IMR-90 (cell line): ENCODE results near the gene ZFHX3. TPM values are rescaled to one million over a fixed set of nuclear protein-coding genes. Genes with fewer than 3 reads are reported as not detected.

ENCODE experiments used
- ATAC-seq: fragments of 200-7000 bp; cut with Tn5 transposase; 2 replicates; pipeline ENCODE4 v1.9.1; 2020; ENCODE audit warnings: low read depth, mild to moderate bottlenecking, moderate library complexity
- BruUV-seq: library from RNA; stranded (reverse); fragments of 400-500 nt; replicated peaks from 2 replicates; lab custom pipeline; 2021; lab: Mats Ljungman, UMichigan
- CTCF ChIA-PET: fragments of 300-600 bp; formaldehyde crosslinking; extraction: SDS; loops from one replicate; lab custom pipeline; 2021; ENCODE audit warnings: antibody characterized with exemption; lab: Yijun Ruan, JAX
- POLR2A ChIA-PET: fragments of 300-600 bp; sonication (Branson Sonifier 250); formaldehyde crosslinking; loops from one replicate; lab custom pipeline; 2022; ENCODE audit warnings: antibody characterized with exemption; ENCODE audit not compliant: unreplicated experiment; lab: Charles Lee
- DNase-seq: peaks from one replicate; pipeline ENCODE4 v3.0.0; 2013
- H2AFZ ChIP-seq: replicated peaks from 2 replicates; pipeline ENCODE3; 2013; ENCODE audit warnings: low read length, mild to moderate bottlenecking; ENCODE audit not compliant: poor library complexity
- H2AK5ac ChIP-seq: 2 replicates; pipeline ENCODE4 v1.6.1; 2013; ENCODE audit warnings: low read depth, low read length, inconsistent platforms
- H2AK9ac ChIP-seq: replicated peaks from 2 replicates; pipeline ENCODE3; 2013; ENCODE audit warnings: mild to moderate bottlenecking, low read depth, low read length, moderate library complexity; ENCODE audit not compliant: poor library complexity
- H2BK120ac ChIP-seq: 2 replicates; pipeline ENCODE4 v1.6.1; 2013; ENCODE audit warnings: low read depth, low read length, inconsistent platforms
- H2BK15ac ChIP-seq: 3 replicates; pipeline ENCODE4 v1.6.1; 2013; ENCODE audit warnings: low read depth, low read length, inconsistent platforms
- H2BK20ac ChIP-seq: 2 replicates; pipeline ENCODE4 v1.6.1; 2013; ENCODE audit warnings: low read depth, mild to moderate bottlenecking, inconsistent platforms, low read length, moderate library complexity
- H2BK5ac ChIP-seq: 2 replicates; pipeline ENCODE4 v1.6.1; 2013; ENCODE audit warnings: mild to moderate bottlenecking, low read depth, low read length, inconsistent platforms; ENCODE audit not compliant: poor library complexity, severe bottlenecking
- H3K14ac ChIP-seq: replicated peaks from 2 replicates; pipeline ENCODE4 v1.6.1; 2013; ENCODE audit warnings: low read depth, low read length, inconsistent platforms
- H3K18ac ChIP-seq: 2 replicates; pipeline ENCODE4 v1.6.1; 2013; ENCODE audit warnings: low read depth, low read length, control low read depth
- H3K23ac ChIP-seq: 2 replicates; pipeline ENCODE4 v1.6.1; 2013; ENCODE audit warnings: low read depth, low read length, inconsistent platforms
- H3K27ac ChIP-seq: 2 replicates; pipeline ENCODE4 v1.5.1; 2013; ENCODE audit warnings: mild to moderate bottlenecking, control low read depth, low read length; ENCODE audit not compliant: insufficient read depth
- H3K27me3 ChIP-seq: 2 replicates; pipeline ENCODE4 v1.6.1; 2013; ENCODE audit warnings: low read length; ENCODE audit not compliant: control insufficient read depth, insufficient read depth
- H3K36me3 ChIP-seq: 2 replicates; pipeline ENCODE4 v1.6.1; 2013; ENCODE audit warnings: low read length, mixed read lengths; ENCODE audit not compliant: control insufficient read depth, insufficient read depth
- H3K4ac ChIP-seq: 2 replicates; pipeline ENCODE4 v1.6.1; 2013; ENCODE audit warnings: low read depth, low read length, inconsistent platforms
- H3K4me1 ChIP-seq: 2 replicates; pipeline ENCODE4 v1.6.1; 2013; ENCODE audit warnings: low read length, mixed read lengths; ENCODE audit not compliant: control insufficient read depth, insufficient read depth
- H3K4me2 ChIP-seq: 2 replicates; pipeline ENCODE4 v1.6.1; 2013; ENCODE audit warnings: low read depth, mild to moderate bottlenecking, control low read depth, low read length, moderate library complexity
- H3K4me3 ChIP-seq: 2 replicates; pipeline ENCODE4 v1.5.1; 2013; ENCODE audit warnings: low read depth, mild to moderate bottlenecking, control low read depth, low read length, moderate library complexity; ENCODE audit not compliant: insufficient read depth
- H3K56ac ChIP-seq: 2 replicates; pipeline ENCODE4 v1.6.1; 2013; ENCODE audit warnings: low read length, inconsistent platforms; ENCODE audit not compliant: insufficient read depth; ENCODE audit errors: extremely low read depth
- H3K79me1 ChIP-seq, 2 experiments: 2 replicates each; pipeline ENCODE4 v1.6.1; 2013; ENCODE audit warnings: low read length in 2 of 2, inconsistent platforms in 1 of 2, low read depth in 1 of 2
- H3K9ac ChIP-seq: 2 replicates; pipeline ENCODE4 v1.6.1; 2013; ENCODE audit warnings: low read depth, low read length, control low read depth
- H3K9me1 ChIP-seq: 2 replicates; pipeline ENCODE4 v1.6.1; 2013; ENCODE audit warnings: low read length, inconsistent platforms; ENCODE audit not compliant: insufficient read depth
- H3K9me3 ChIP-seq: 2 replicates; pipeline ENCODE4 v1.6.1; 2013; ENCODE audit warnings: low read length; ENCODE audit not compliant: control insufficient read depth, insufficient read depth
- H4K20me1 ChIP-seq: 2 replicates; pipeline ENCODE4 v1.6.1; 2013; ENCODE audit warnings: low read length, inconsistent platforms; ENCODE audit not compliant: insufficient read depth
- H4K5ac ChIP-seq: 2 replicates; pipeline ENCODE4 v1.6.1; 2013; ENCODE audit warnings: mild to moderate bottlenecking, low read depth, low read length, control low read depth
- H4K8ac ChIP-seq, 2 experiments: 2 replicates each; pipeline ENCODE4 v1.6.1; 2013; ENCODE audit warnings: low read depth in 2 of 2, low read length in 2 of 2, control low read depth in 1 of 2, inconsistent platforms in 1 of 2
- H4K91ac ChIP-seq: 2 replicates; pipeline ENCODE4 v1.6.1; 2013; ENCODE audit warnings: low read depth, low read length, inconsistent platforms; ENCODE audit not compliant: insufficient read depth
- BHLHE40 ChIP-seq: fragments of 150-350 bp; IDR thresholded peaks from 2 replicates; pipeline ENCODE4 v1.6.1; 2016; ENCODE audit warnings: mild to moderate bottlenecking, low read depth, low read length
- CEBPB ChIP-seq: IDR thresholded peaks from 2 replicates; pipeline ENCODE4 v1.6.1; 2012; ENCODE audit warnings: low read depth, low read length, improper control_type of control experiment
- CHD1 ChIP-seq: IDR thresholded peaks from 2 replicates; pipeline ENCODE4 v1.6.1; 2012; ENCODE audit warnings: low read depth, low read length, improper control_type of control experiment
- CTCF ChIP-seq: conservative IDR thresholded peaks from 2 replicates; pipeline ENCODE4 v1.5.1; 2012; ENCODE audit warnings: mild to moderate bottlenecking, low read depth, low read length, improper control_type of control experiment
- ELK1 ChIP-seq: fragments of 150-350 bp; IDR thresholded peaks from 2 replicates; pipeline ENCODE4 v1.6.1; 2016; ENCODE audit warnings: low read depth, mild to moderate bottlenecking, low read length, moderate library complexity, borderline replicate concordance
- FOS ChIP-seq: fragments of 150-350 bp; IDR thresholded peaks from 2 replicates; pipeline ENCODE4 v1.6.1; 2016; ENCODE audit warnings: low read depth, low read length
- MAFK ChIP-seq: IDR thresholded peaks from 2 replicates; pipeline ENCODE4 v1.6.1; 2012; ENCODE audit warnings: low read depth, low read length, improper control_type of control experiment
- MAZ ChIP-seq: IDR thresholded peaks from 2 replicates; pipeline ENCODE4 v1.6.1; 2012; ENCODE audit warnings: low read depth, mild to moderate bottlenecking, low read length, improper control_type of control experiment, moderate library complexity, borderline replicate concordance
- MXI1 ChIP-seq: IDR thresholded peaks from 2 replicates; pipeline ENCODE4 v1.6.1; 2012; ENCODE audit warnings: low read depth, mild to moderate bottlenecking, low read length, moderate library complexity, borderline replicate concordance
- POLR2A ChIP-seq: IDR thresholded peaks from 2 replicates; pipeline ENCODE4 v1.6.1; 2012; ENCODE audit warnings: mild to moderate bottlenecking, low read depth, low read length
- RAD21 ChIP-seq: IDR thresholded peaks from 2 replicates; pipeline ENCODE4 v1.6.1; 2012; ENCODE audit warnings: low read length, improper control_type of control experiment
- RCOR1 ChIP-seq: IDR thresholded peaks from 2 replicates; pipeline ENCODE4 v1.6.1; 2012; ENCODE audit warnings: mild to moderate bottlenecking, low read length, improper control_type of control experiment; ENCODE audit not compliant: insufficient replicate concordance
- RFX5 ChIP-seq: IDR thresholded peaks from 2 replicates; pipeline ENCODE4 v1.8.0; 2012; ENCODE audit warnings: low read depth, mild to moderate bottlenecking, low read length, moderate library complexity
- SMC3 ChIP-seq: fragments of 150-350 bp; IDR thresholded peaks from 2 replicates; pipeline ENCODE4 v1.6.1; 2016; ENCODE audit warnings: low read depth, mild to moderate bottlenecking, antibody characterized with exemption, low read length, moderate library complexity
- WGBS, 2 experiments: methylation state at CpG; one replicate each; pipeline versions ENCODE4 v1.1.5 to v1.1.7; 2013; ENCODE audit warnings: missing lambda C conversion rate in 2 of 2; ENCODE audit not compliant: insufficient read length in 1 of 2; ENCODE audit errors: extremely low coverage in 2 of 2; 5-methylcytosine and 5-hydroxymethylcytosine counted together
- dilution Hi-C: fragments of 300-500 bp; cut with HindIII; formaldehyde crosslinking; loops from one replicate; pipeline ENCODE4 v1.14.3; 2018; ENCODE audit warnings: low sequenced_read_pairs; ENCODE audit not compliant: unreplicated experiment
- in situ Hi-C: fragments of 300-500 bp; cut with MboI; formaldehyde crosslinking; loops from 3 replicates; pipeline ENCODE4 v1.14.3; 2019; ENCODE audit warnings: low sequenced_read_pairs, inconsistent platforms, mixed read lengths
- intact Hi-C: fragments of 100-400 bp; cut with micrococcal nuclease; formaldehyde crosslinking; loops from 2 replicates; pipeline ENCODE4 v1.10.0; 2022
- polyA plus RNA-seq, 3 experiments: library from polyadenylated mRNA; depleted of rRNA; stranded (reverse); fragments of >200 nt; gene quantifications; 2 replicates each; pipeline ENCODE4 v1.2.3, GENCODE V29; 2012; ENCODE audit warnings: low replicate concordance in 1 of 3
- total RNA-seq: library from RNA; depleted of rRNA; stranded (reverse); fragments of >200 nt; gene quantifications from 2 replicates; pipeline ENCODE4 v1.2.3, GENCODE V29; 2012

ZFHX3 gene
- total and polyA plus RNA-seq, 2 of the 4 experiments (the other 2 are of a cell fraction): 1.4 to 1.7 TPM

DNA sequence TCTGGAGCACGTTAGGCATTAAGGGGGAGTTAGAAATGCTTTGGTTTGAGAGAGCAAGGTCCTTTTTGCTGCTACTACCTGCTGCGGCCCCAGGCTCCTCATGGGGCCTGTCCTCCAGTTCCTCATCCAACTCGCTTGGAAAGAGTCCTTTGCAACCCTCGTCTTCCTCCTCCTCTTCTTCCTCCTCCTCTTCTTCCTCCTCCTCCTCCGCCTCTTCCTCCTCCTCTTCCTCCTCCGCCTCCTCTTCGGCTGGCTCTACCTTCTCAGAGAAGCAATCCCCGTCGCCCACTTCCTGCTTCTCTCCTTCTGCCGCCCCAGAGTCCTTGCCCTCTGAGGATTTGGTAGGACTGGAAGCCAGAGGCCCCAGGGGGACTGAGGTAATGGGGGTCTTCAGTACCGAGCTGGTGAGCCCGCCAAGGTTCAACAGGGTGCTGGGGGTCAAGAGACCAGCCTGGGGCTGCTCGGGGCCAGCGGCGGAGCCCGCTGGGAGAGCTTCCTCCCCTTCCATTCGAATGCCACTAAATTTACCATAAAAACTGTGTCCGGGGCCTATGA lies 89.3 kb downstream of the ZFHX3 start:
- POLR2A ChIA-PET: no interaction called here
- BruUV-seq: no TSS peak
- CTCF ChIA-PET: interaction anchor here (0.6 kb wide), 1 partner anchor 275 kb away, joined by 3 read pairs; no protein-coding TSS in a partner anchor

More for the DNA sequence above, 89.3 kb downstream of the ZFHX3 start:
- Histone ChIP-seq H2BK20ac (no peak overlapping the region), H2AK9ac (no peak overlapping the region), H3K9me3 (no peaks in the 10 kb centered on the region), H3K56ac (no peak overlapping the region), H3K27ac (no peak overlapping the region), H3K18ac (no peak overlapping the region), H2BK120ac (no peak overlapping the region), H3K14ac (no peak overlapping the region), H3K9ac (no peak overlapping the region), H2AFZ (no peak overlapping the region), H3K4me3 (no peak overlapping the region), H3K27me3 (no peaks in the 10 kb centered on the region), H2AK5ac (no peak overlapping the region), H3K23ac (no peak overlapping the region), H3K4me1 (peaks cover under 1% of the 10 kb centered on the region; the same call in 1 of the 2 replicates), H3K4me2 (no peak overlapping the region), H4K91ac (no peak overlapping the region), H3K9me1 (peaks cover 7% of the 10 kb centered on the region; the same call in 1 of the 2 replicates), H2BK15ac (no peak overlapping the region), H2BK5ac (no peak overlapping the region), H3K4ac (no peak overlapping the region), H3K36me3 (peaks cover 24% of the 10 kb centered on the region), H4K5ac (no peak overlapping the region), H4K8ac (no peak overlapping the region), H4K20me1 (peaks cover 18% of the 10 kb centered on the region), H3K79me1 (peaks cover 20 to 72% of the 10 kb centered on the region in 2 experiments)
- WGBS, 2 experiments: no CpG with 5 or more reads among the region's 18 CpGs
- DNase-seq (no peak), ATAC-seq (no peak)
- dilution Hi-C loops: no loop called here
- in situ Hi-C loops: no loop called here
- intact Hi-C loops: no loop called here
- TF ChIP-seq RAD21 (no peak), POLR2A (no peak), ELK1 (no peak), MAZ (no peak), MXI1 (no peak), FOS (no peak), CHD1 (no peak), MAFK (no peak), RFX5 (no peak), CEBPB (no peak), BHLHE40 (no peak), SMC3 (no peak), CTCF (no peak), RCOR1 (no peak)
